GM18858 (cell line): Measurements from ENCODE around the gene SMG6.
"Not testable (repeated sequence)": the region's sequence is repeated elsewhere in the genome, so short reads cannot be mapped to it uniquely, and the experiment has no call there.

Source experiments
- ATAC-seq: cut with Tn5 transposase; IDR thresholded peaks from one replicate; pipeline ENCODE4 v1.9.1; 2021; ENCODE audit not compliant: unreplicated experiment

SMG6 gene

GRCh38 chr17:2181206-2181896, 122.2 kb downstream of the SMG6 start:
- ATAC-seq: no peak

GRCh38 chr17:2180768-2181167, 122.8 kb downstream of the SMG6 start:
- no peak for ATAC-seq

GRCh38 chr17:2179615-2180295, 123.8 kb downstream of the SMG6 start:
- ATAC-seq: no peak

- ATAC-seq: no peak
These were observed 124.6 kb downstream of the SMG6 start for GRCh38 chr17:2178798-2179501.

- ATAC-seq: no peak
These were observed 126.3 kb downstream of the SMG6 start for GRCh38 chr17:2177235-2177811.

- ATAC-seq: no peak
These were observed 127.0 kb downstream of the SMG6 start for GRCh38 chr17:2176499-2177169.

- no peak for ATAC-seq
These were observed 128.3 kb downstream of the SMG6 start for GRCh38 chr17:2175294-2175628.

GRCh38 chr17:2174468-2175293, 128.9 kb downstream of the SMG6 start:
- ATAC-seq: no peak

- no peak for ATAC-seq
These were observed 129.6 kb downstream of the SMG6 start for GRCh38 chr17:2174014-2174413.

- no peak for ATAC-seq
These were observed 130.6 kb downstream of the SMG6 start for GRCh38 chr17:2172999-2173398.

GRCh38 chr17:2172077-2172851, 131.3 kb downstream of the SMG6 start:
- ATAC-seq: no peak

- ATAC-seq: no peak
These were observed 131.9 kb downstream of the SMG6 start for GRCh38 chr17:2171702-2172076.

- no peak for ATAC-seq
These were observed 133.6 kb downstream of the SMG6 start for GRCh38 chr17:2170023-2170422.

- not testable (repeated sequence) for ATAC-seq
These were observed 137.9 kb downstream of the SMG6 start for GRCh38 chr17:2165723-2166122.

- no peak for ATAC-seq
These were observed 145.2 kb downstream of the SMG6 start for GRCh38 chr17:2158396-2158780.

- ATAC-seq: no peak
These were observed 145.8 kb downstream of the SMG6 start for GRCh38 chr17:2157675-2158395.

GRCh38 chr17:2157081-2157480, 146.5 kb downstream of the SMG6 start:
- no peak for ATAC-seq

- ATAC-seq: no peak
These were observed 146.9 kb downstream of the SMG6 start for GRCh38 chr17:2156666-2157065.

- ATAC-seq: no peak
These were observed 148.0 kb downstream of the SMG6 start for GRCh38 chr17:2155573-2155972.
